GM18907 (cell line): ENCODE measurements around the gene GKN1.
A peak's percentile ranks its signal among the peaks of the same experiment; 100 is the strongest.
"Not testable (repeated sequence)": the region's sequence is repeated elsewhere in the genome, so short reads cannot be mapped to it uniquely, and the experiment has no call there.

ENCODE experiments used
- ATAC-seq: cut with Tn5 transposase; IDR thresholded peaks from one replicate; pipeline ENCODE4 v1.9.1; 2021; ENCODE audit warnings: mild to moderate bottlenecking, moderate library complexity; ENCODE audit not compliant: unreplicated experiment

The GKN1 gene

GRCh38 chr2:68974251-68974650 is at the start of gene GKN1:
Gene GKN1 (plus strand): TSS chr2:68974636. CDS start chr2:68974678, 42 bp downstream.
- no peak for ATAC-seq

GRCh38 chr2:68925295-68925896 is 49.0 kb upstream of the GKN1 start:
- peak; percentile 60 for ATAC-seq

- ATAC-seq, result no peak
Observed at GRCh38 chr2:68926796-68927195, 47.6 kb upstream of the GKN1 start.

- ATAC-seq, result no peak
Observed at GRCh38 chr2:68931149-68931711, 43.2 kb upstream of the GKN1 start.

GRCh38 chr2:68931799-68932198 is 42.6 kb upstream of the GKN1 start:
- no peak for ATAC-seq

GRCh38 chr2:68932402-68932801 is 42.0 kb upstream of the GKN1 start:
- no peak for ATAC-seq

GRCh38 chr2:68934021-68934420 is 40.4 kb upstream of the GKN1 start:
- no peak for ATAC-seq

GRCh38 chr2:68935471-68935870 is 39.0 kb upstream of the GKN1 start:
- no peak for ATAC-seq

- ATAC-seq, result no peak
Observed at GRCh38 chr2:68936427-68936826, 38.0 kb upstream of the GKN1 start.

- ATAC-seq, result no peak
Observed at GRCh38 chr2:68936889-68937288, 37.5 kb upstream of the GKN1 start.

GRCh38 chr2:68937346-68938055 is 36.9 kb upstream of the GKN1 start:
- no peak for ATAC-seq

GRCh38 chr2:68938938-68939337 is 35.5 kb upstream of the GKN1 start:
- ATAC-seq, result no peak

GRCh38 chr2:68939962-68940361 is 34.5 kb upstream of the GKN1 start:
- no peak for ATAC-seq

- no peak for ATAC-seq
Observed at GRCh38 chr2:68940369-68940768, 34.1 kb upstream of the GKN1 start.

GRCh38 chr2:68942827-68943226 is 31.6 kb upstream of the GKN1 start:
- ATAC-seq, result no peak

- no peak for ATAC-seq
Observed at GRCh38 chr2:68943581-68944568, 30.6 kb upstream of the GKN1 start.

GRCh38 chr2:68946117-68946516 is 28.3 kb upstream of the GKN1 start:
- ATAC-seq, result no peak

GRCh38 chr2:68948710-68949109 is 25.7 kb upstream of the GKN1 start:
- ATAC-seq, result no peak

- no peak for ATAC-seq
Observed at GRCh38 chr2:68951899-68952298, 22.5 kb upstream of the GKN1 start.

- ATAC-seq, result no peak
Observed at GRCh38 chr2:68952887-68953521, 21.4 kb upstream of the GKN1 start, which contains the start of gene GKN2. Gene GKN2 (minus strand): TSS chr2:68952893. CDS start chr2:68952861, 32 bp downstream.

GRCh38 chr2:68955432-68955831 is 19.0 kb upstream of the GKN1 start:
- ATAC-seq, result not testable (repeated sequence)
